HG02970 (cell line): Measurements from ENCODE around the gene MTREX.

Source experiments
- ATAC-seq: cut with Tn5 transposase; IDR thresholded peaks from one replicate; pipeline ENCODE4 v1.9.1; 2021; ENCODE audit warnings: mild to moderate bottlenecking, moderate library complexity, moderate number of reproducible peaks; ENCODE audit not compliant: unreplicated experiment, low FRiP score

The MTREX gene

GRCh38 chr5:55324006-55324405, 16.2 kb downstream of the MTREX start:
- ATAC-seq = no peak

GRCh38 chr5:55324815-55325418, 17.1 kb downstream of the MTREX start:
- ATAC-seq = no peak

GRCh38 chr5:55325621-55326020, 17.8 kb downstream of the MTREX start:
- no peak for ATAC-seq

GRCh38 chr5:55327281-55327680, 19.5 kb downstream of the MTREX start:
- no peak for ATAC-seq

GRCh38 chr5:55331321-55331720, 23.5 kb downstream of the MTREX start:
- no peak for ATAC-seq

- ATAC-seq = no peak
Observed at GRCh38 chr5:55333017-55333416, 25.2 kb downstream of the MTREX start.

GRCh38 chr5:55333811-55334210, 26.0 kb downstream of the MTREX start:
- no peak for ATAC-seq

- ATAC-seq = no peak
Observed at GRCh38 chr5:55338092-55338613, 30.4 kb downstream of the MTREX start.

- ATAC-seq = no peak
Observed at GRCh38 chr5:55338810-55339243, 31.0 kb downstream of the MTREX start.

- no peak for ATAC-seq
Observed at GRCh38 chr5:55343107-55343506, 35.3 kb downstream of the MTREX start.

GRCh38 chr5:55343609-55344008, 35.8 kb downstream of the MTREX start:
- ATAC-seq = no peak

- no peak for ATAC-seq
Observed at GRCh38 chr5:55344392-55344992, 36.7 kb downstream of the MTREX start.

- ATAC-seq = no peak
Observed at GRCh38 chr5:55345327-55345726, 37.5 kb downstream of the MTREX start.

- ATAC-seq = no peak
Observed at GRCh38 chr5:55347786-55348185, 40.0 kb downstream of the MTREX start.

- ATAC-seq = no peak
Observed at GRCh38 chr5:55350754-55351153, 43.0 kb downstream of the MTREX start.

GRCh38 chr5:55356896-55357295, 49.1 kb downstream of the MTREX start:
- ATAC-seq = no peak

- no peak for ATAC-seq
Observed at GRCh38 chr5:55360190-55360589, 52.4 kb downstream of the MTREX start.

GRCh38 chr5:55363856-55364255, 56.1 kb downstream of the MTREX start:
- no peak for ATAC-seq

GRCh38 chr5:55364537-55365055, 56.8 kb downstream of the MTREX start:
- no peak for ATAC-seq

- ATAC-seq = no peak
Observed at GRCh38 chr5:55370291-55370925, 62.6 kb downstream of the MTREX start.

- ATAC-seq = no peak
Observed at GRCh38 chr5:55371145-55371544, 63.4 kb downstream of the MTREX start.
